Measurements from ENCODE around the gene TRHDE.

GRCh38 chr12:72406111-72406510, 133.9 kb downstream of the TRHDE start:
- TF ChIP-seq POLR2A (IDR thresholded peaks at IDR 0.05), result no peak
- no peak for TF ChIP-seq CTCF (IDR thresholded peaks at IDR 0.05)

Measured in vagina (tissue), 2 donors.